NOMO-1 (cell line): Measurements from ENCODE around the gene C5orf22.

Experiments used
- DNase-seq, 2 experiments: peaks; one replicate each; lab custom pipeline; 2025; ENCODE audit not compliant: unreplicated experiment in 2 of 2; lab: John Stamatoyannopoulos, UW

The C5orf22 gene

GRCh38 chr5:31551878-31552277, 19.8 kb downstream of the C5orf22 start:
- DNase-seq = no peak

DNA sequence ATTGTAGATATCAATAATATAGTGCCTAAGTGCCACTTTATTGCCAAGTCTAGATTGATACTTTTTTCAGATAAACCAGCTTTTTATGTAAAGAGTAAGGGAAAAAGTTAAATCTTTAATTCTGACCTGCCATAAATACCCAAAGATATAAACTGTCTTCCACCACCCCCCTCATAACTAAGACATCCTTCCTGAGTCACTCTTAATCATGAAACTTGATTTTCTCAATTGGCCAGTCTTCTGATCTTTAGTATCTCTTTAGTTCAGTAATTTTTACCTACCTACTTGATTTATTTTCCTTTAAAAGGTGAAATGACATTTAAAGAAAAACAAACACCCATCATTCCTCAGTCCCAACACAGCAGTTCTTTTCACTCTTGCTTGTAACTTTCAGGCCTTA, 21.8 kb downstream of the C5orf22 start:
- DNase-seq = no peak

- DNase-seq = no peak
Observed at GRCh38 chr5:31554552-31554951, 22.5 kb downstream of the C5orf22 start.

DNA sequence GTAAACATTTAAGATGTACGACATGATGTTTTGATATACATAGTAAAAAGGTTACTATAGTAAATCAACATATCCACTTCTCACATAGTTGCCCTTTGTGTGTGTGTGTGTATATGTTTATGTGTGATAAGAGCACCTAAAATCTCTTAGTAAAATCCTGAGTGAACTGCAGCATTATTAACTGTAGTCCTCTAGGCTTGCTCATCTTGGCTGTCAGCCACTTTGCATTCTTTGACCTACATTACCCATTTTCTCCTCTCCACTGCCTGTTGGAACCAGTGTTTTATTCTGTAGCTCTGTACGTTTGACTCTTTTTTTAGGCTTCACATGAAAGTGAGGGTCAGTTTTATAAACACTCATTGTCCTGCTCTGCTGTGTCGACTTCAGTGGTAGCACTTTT, 24.4 kb downstream of the C5orf22 start:
- no peak for DNase-seq

DNA sequence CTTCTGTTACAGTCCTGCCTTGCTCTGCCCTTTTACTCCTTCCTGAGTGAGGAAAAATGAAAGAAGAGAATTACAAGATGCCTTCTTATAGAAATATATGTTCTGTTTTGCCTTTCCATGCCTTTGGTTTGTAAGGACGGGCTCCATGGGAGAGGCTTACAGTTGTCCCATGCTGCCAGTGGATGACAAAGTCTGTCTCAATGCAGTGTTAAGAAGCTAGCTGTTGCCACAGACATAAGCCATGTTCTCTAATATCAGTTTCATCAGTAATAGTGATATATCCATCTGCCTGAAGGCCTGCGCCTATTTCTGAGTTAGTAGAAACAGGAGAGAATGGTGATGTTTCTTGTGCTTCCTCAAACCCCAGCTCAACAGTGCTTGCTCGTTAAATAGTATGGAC, 27.8 kb downstream of the C5orf22 start:
- DNase-seq = no peak

DNA sequence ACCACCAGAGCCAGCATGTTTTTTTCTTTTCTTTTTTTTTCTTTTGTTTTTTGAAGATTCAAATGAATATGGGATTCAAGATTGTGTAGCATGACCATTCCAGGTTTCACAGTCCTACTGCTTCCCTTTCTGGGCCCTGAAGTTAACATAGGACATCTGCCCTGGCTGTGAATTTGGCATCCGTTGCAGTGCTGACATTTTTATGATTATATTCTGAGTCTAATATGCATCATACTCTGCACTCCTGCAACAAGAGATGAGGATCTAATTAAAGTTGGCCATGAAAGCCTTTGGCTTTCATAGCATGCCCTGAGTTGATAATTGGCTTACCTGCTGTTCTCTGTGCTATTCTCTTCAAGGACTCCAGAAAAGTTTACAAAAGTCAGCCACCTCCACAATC, 29.8 kb downstream of the C5orf22 start:
- no peak for DNase-seq

GRCh38 chr5:31563216-31563615, 31.1 kb downstream of the C5orf22 start:
- no peak for DNase-seq

GRCh38 chr5:31566362-31566761, 34.3 kb downstream of the C5orf22 start:
- DNase-seq = peak; percentile 50 to 73

DNA sequence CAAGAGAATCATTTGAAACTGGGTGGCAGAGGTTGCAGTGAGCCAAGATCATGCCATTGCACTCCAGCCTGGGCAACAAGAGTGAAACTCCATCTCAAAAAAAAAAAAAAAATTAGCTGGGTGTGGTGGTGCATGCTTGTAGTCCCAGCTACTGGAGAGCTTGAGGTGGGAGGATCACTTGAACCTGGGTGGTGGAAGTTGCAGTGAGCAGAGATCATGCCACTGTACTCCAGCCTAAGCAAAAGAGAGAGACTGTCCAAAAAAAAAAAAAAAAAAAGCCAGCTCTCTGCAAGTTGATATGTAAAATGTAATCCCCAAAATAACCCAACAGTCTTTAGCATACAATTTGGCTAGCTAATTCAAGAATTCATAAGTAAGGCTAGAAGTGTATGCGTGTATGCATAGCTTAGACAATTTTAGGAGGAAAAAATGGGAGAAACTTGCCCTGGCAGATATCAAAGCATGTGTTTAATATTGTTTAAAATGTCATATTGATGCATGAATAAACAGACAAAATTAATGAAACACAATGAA, 36.3 kb downstream of the C5orf22 start:
- no peak for DNase-seq

GRCh38 chr5:31569068-31569467, 37.0 kb downstream of the C5orf22 start:
- DNase-seq = no peak

GRCh38 chr5:31573494-31574142, 41.5 kb downstream of the C5orf22 start:
- DNase-seq = no peak

GRCh38 chr5:31574772-31575171, 42.7 kb downstream of the C5orf22 start:
- DNase-seq = no peak

DNA sequence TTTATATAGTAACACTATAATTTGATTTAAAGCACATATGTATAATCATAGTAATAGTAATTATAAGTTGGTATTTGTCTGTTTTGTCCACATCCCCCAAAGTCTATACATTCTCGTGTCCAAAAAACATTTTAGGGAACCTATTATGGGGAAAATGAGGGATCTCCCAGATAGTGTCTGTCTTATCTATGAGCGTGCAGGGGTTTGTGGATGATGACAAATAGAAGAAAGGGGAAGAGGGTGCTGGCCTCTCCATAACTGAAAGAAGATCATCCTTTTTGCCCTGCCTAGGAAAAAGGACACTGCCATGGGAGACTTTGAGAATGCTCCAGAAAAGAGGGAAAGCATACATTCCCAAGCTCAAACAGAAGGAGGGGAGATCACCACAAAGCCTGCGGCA, 45.3 kb downstream of the C5orf22 start:
- no peak for DNase-seq

DNA sequence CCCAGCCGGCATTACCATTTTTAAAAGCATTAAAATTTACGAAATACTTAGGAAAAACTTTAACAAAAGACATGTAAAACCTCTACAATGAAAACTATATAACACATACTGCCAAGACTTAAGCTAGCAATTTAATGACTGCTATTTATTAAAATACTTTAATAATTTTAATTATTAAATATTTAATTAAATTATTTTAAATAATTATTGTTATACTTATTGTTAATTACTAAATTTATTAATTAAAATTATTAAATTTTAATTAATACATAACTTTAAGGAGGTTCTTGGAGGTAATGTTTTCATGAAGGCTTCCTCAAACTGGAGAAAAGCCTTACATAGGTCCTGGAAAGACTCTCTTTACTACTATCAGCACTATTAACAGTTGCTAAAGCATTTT, 47.5 kb downstream of the C5orf22 start:
- no peak for DNase-seq

GRCh38 chr5:31581498-31582099, 49.5 kb downstream of the C5orf22 start:
- DNase-seq = peak in 1 of 2 experiments; percentile 71

- DNase-seq = no peak
Observed at GRCh38 chr5:31583129-31583528, 51.0 kb downstream of the C5orf22 start.

DNA sequence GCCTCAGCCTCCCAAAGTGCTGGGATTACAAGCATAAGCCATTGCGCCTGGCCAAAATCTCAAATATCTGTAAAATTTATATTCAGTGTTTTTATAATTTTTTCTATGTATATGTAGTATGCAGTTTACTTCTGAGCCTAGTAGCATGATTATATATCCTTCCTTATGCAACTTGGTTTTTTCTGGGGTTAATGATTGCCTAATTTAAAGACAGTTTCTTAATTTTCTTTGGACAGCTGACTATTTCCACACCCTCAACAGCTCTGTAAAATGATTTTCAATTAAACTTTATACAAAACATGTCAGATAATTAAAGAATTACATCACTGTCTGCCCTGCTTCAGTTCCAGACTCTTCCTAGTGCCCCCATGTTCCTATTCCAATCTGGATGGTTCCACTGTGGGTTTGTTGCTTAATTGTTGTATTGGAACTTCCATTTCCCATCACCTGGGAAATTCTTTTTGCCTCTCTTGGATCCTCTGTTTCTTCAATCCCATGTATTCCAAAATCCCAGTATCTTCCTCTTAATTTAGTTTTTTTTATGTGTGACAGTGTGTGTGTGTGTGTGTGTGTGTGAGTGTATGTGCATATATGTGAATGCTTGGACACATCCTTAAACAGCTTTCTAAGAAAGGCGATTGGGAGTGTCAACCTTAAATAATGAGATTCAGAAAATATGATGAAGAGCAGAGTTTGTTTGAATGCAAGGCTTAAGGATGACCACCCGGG, 53.2 kb downstream of the C5orf22 start:
- DNase-seq = peak in 1 of 2 experiments; percentile 25

DNA sequence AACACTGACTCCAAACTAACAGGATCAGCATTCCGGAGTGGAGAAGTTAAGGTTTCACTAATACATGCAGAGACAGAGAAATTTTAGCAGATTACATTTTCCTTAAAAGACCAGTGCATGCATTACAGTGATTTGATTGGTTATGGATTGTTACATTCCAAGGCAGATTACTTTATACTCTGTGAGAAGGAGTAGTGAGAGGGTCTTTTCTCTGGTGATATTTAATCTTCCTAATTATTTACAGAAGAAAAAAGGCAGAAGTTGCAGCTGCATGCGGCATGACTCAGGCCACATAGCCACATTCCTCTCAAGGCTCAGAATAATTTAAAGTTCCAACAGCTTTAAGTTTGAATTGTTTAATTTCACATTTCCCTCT, 53.8 kb downstream of the C5orf22 start:
- no peak for DNase-seq

DNA sequence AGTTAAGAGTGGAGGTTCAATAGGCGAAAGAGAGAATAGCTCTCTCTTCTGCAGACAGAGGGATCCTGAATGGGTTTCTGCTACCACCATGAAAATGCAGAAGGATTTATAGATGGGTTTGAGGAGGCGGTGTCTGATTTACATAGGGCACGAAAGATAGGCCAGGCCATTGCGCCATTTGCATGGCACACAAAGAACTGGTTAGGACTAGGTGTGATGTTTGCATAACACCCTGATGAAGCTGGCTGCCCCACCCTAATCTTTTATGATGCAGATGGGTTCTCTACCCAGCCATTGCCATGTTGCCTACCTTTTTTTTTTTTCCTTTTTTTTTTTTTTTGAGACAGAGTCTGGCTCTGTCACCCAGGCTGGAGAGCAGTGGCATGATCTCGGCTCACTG, 55.4 kb downstream of the C5orf22 start:
- DNase-seq = no peak

GRCh38 chr5:31593665-31594064, 61.6 kb downstream of the C5orf22 start:
- DNase-seq = no peak

- DNase-seq = no peak
Observed at GRCh38 chr5:31596354-31596753, 64.3 kb downstream of the C5orf22 start.
